ENCODE measurements around the gene TRIM24.

GRCh38 chr7:138618933-138619332 is 158.9 kb downstream of the TRIM24 start:
- TF ChIP-seq ZMAT3 (CRISPR knock-in tag; conservative IDR thresholded peaks at IDR 0.05) (no peak), ZNF572 (CRISPR knock-in tag; IDR thresholded peaks at IDR 0.05) (no peak), NR2F2 (IDR thresholded peaks at IDR 0.05; ENCODE audit: borderline replicate concordance, low read depth) (no peak), MAX (IDR thresholded peaks at IDR 0.05) (no peak), CEBPB (IDR thresholded peaks at IDR 0.05; ENCODE audit: borderline replicate concordance, low read depth, low read length) (no peak), ZNF383 (CRISPR knock-in tag; IDR thresholded peaks at IDR 0.05; ENCODE audit: borderline replicate concordance) (no peak), ETV6 (CRISPR knock-in tag; conservative IDR thresholded peaks at IDR 0.05) (no peak), PBX2 (CRISPR knock-in tag; IDR thresholded peaks at IDR 0.05) (no peak), STAG1 (CRISPR knock-in tag; IDR thresholded peaks at IDR 0.05) (no peak), TBX3 (IDR thresholded peaks at IDR 0.05; ENCODE audit: borderline replicate concordance) (no peak), CREB1 (IDR thresholded peaks at IDR 0.05) (no peak), CREB1 (CRISPR knock-in tag; IDR thresholded peaks at IDR 0.05) (no peak), E2F2 (CRISPR knock-in tag; IDR thresholded peaks at IDR 0.05; ENCODE audit: borderline replicate concordance) (no peak)
- TF ChIP-seq, protein P1, sequence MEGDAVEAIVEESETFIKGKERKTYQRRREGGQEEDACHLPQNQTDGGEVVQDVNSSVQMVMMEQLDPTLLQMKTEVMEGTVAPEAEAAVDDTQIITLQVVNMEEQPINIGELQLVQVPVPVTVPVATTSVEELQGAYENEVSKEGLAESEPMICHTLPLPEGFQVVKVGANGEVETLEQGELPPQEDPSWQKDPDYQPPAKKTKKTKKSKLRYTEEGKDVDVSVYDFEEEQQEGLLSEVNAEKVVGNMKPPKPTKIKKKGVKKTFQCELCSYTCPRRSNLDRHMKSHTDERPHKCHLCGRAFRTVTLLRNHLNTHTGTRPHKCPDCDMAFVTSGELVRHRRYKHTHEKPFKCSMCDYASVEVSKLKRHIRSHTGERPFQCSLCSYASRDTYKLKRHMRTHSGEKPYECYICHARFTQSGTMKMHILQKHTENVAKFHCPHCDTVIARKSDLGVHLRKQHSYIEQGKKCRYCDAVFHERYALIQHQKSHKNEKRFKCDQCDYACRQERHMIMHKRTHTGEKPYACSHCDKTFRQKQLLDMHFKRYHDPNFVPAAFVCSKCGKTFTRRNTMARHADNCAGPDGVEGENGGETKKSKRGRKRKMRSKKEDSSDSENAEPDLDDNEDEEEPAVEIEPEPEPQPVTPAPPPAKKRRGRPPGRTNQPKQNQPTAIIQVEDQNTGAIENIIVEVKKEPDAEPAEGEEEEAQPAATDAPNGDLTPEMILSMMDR (CRISPR knock-in tag; IDR thresholded peaks at IDR 0.05) = no peak
- TF ChIP-seq, protein P2, sequence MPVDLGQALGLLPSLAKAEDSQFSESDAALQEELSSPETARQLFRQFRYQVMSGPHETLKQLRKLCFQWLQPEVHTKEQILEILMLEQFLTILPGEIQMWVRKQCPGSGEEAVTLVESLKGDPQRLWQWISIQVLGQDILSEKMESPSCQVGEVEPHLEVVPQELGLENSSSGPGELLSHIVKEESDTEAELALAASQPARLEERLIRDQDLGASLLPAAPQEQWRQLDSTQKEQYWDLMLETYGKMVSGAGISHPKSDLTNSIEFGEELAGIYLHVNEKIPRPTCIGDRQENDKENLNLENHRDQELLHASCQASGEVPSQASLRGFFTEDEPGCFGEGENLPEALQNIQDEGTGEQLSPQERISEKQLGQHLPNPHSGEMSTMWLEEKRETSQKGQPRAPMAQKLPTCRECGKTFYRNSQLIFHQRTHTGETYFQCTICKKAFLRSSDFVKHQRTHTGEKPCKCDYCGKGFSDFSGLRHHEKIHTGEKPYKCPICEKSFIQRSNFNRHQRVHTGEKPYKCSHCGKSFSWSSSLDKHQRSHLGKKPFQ (CRISPR knock-in tag; IDR thresholded peaks at IDR 0.05; ENCODE audit: insufficient replicate concordance) = no peak
